ENCODE results near the gene KMT2D. TPM values are rescaled to one million over a fixed set of nuclear protein-coding genes. Genes with fewer than 3 reads are reported as not detected.

KMT2D gene
- total RNA-seq (2021; fragmentation: NEBNext Ultra II Directional; extraction: Animal tissue kit (Norgen Biotek cat#: 25700)) (86.3 and 92.3 TPM in 2 replicates), polyA plus RNA-seq (2011; rRNA removed) (9.1 and 15.7 TPM in 2 replicates), polyA minus RNA-seq (2011; rRNA and poly(A)+ RNA removed) (34.4 and 39.4 TPM in 2 replicates)
- 14.5 TPM for polyA plus RNA-seq (2011; cell fraction: cytosol; rRNA removed)
- polyA plus RNA-seq (2011; cell fraction: nucleus; rRNA removed), result 56.4 TPM
- 30.8 to 49.4 TPM (median 44.1 TPM) in 4 replicates for polyA plus RNA-seq (2012, experiment 1 of 2)
- 16.1 TPM for polyA plus RNA-seq (2012, experiment 2 of 2)
- polyA plus RNA-seq (2013, experiment 1 of 2), result 18.0 TPM
- polyA plus RNA-seq (2013, experiment 2 of 2), result 12.9 TPM
- 64.4 TPM for polyA minus RNA-seq (2011; cell fraction: cytosol; rRNA and poly(A)+ RNA removed)
- polyA minus RNA-seq (2011; cell fraction: nucleus; rRNA and poly(A)+ RNA removed), result 44.7 TPM
- long read RNA-seq, experiment 1, partial matches to known transcripts, result 3 of 27 reads
- long read RNA-seq, experiment 1, other reads (novel, unspliced or antisense), result 24 of 27 reads
- long read RNA-seq, experiment 2, result 0 reads

- peak; percentile 73 to 96 for DNase-seq (ENCODE audit: low read depth in 1 of 2, low spot score in 2 of 2)
- H3K4me2 ChIP-seq (ENCODE audit: insufficient read depth in 1 of 2, low read depth in 2 of 2, low read length in 2 of 2), result peak within 1 kb of the TSS; percentile 81 to 98
- H4K8ac ChIP-seq (ENCODE audit: extremely low read depth, insufficient read depth, low read length), result peak within 1 kb of the TSS; percentile 99
- 0% methylated on average over 40 of the region's 74 CpGs; no CpG with 5 or more reads in 1 of the 2 experiments for WGBS, 2 experiments (ENCODE audit: extremely low coverage in 1 of 2, insufficient coverage in 1 of 2, insufficient read length in 1 of 2, insufficient replicate concordance in 2 of 2, low coverage in 1 of 2, low lambda C conversion rate in 2 of 2, missing lambda C conversion rate in 1 of 2)
- ChIA-PET POLR2A (ENCODE audit: partially characterized antibody) (interaction anchor here (1.0 to 5.6 kb wide), 12 partner anchors 9 to 71 kb away, joined by 3 to 47 read pairs (median 5); partner anchors contain the start of genes LMBR1L, RHEBL1 and TUBA1B), CTCF (ENCODE audit: partially characterized antibody) (interaction anchor here (1.2 kb wide), 1 partner anchor 62 kb away, joined by 3 read pairs; no protein-coding TSS in a partner anchor)
- H3K9ac ChIP-seq (replicated peaks in 1 of 4; ENCODE audit: extremely low read depth in 1 of 4, low read depth in 3 of 4, low read length in 3 of 4), result peak within 1 kb of the TSS; percentile 94 to 98 (median 95)
- peaks cover 15% of the 10 kb centered on the region for H3K23me2 ChIP-seq (ENCODE audit: low read depth, low read length)
- peak within 1 kb of the TSS; percentile 92 for H4K5ac ChIP-seq (ENCODE audit: insufficient read length, low read depth, low read length)
- H2BK12ac ChIP-seq (ENCODE audit: low read depth, low read length), result 0 out of 2 replicates have a peak within 1 kb of the TSS, but pooled peaks have one; percentile 42
- no peaks in the 10 kb centered on the region for H3K9me3 ChIP-seq (ENCODE audit: insufficient read depth in 2 of 2, low read depth in 1 of 2, low read length in 1 of 2)
- peak within 1 kb of the TSS; percentile 91 for H3K56ac ChIP-seq (replicated peaks; ENCODE audit: insufficient read length, low read depth, low read length)
- H3K79me1 ChIP-seq (ENCODE audit: low read depth, low read length), result peaks cover 23% of the 10 kb centered on the region
- H3K18ac ChIP-seq (ENCODE audit: extremely low read depth, low read length), result peak within 1 kb of the TSS; percentile 99
- H3K14ac ChIP-seq (ENCODE audit: insufficient read length), result no peak within 1 kb of the TSS
- peaks cover 29 to 31% of the 10 kb centered on the region in 2 experiments for H4K20me1 ChIP-seq (replicated peaks in 1 of 2; ENCODE audit: control insufficient read depth in 1 of 2, insufficient read depth in 2 of 2, low read length in 2 of 2)
- peak within 1 kb of the TSS; percentile 92 for H3K4ac ChIP-seq (replicated peaks; ENCODE audit: insufficient read length, low read depth, low read length)
- no peak within 1 kb of the TSS for H2BK20ac ChIP-seq (ENCODE audit: low read length)
- peak within 1 kb of the TSS; percentile 87 for H4K91ac ChIP-seq (replicated peaks; ENCODE audit: insufficient read length, low read length)
- peak within 1 kb of the TSS; percentile 94; the same call in 1 of the 2 replicates for H2AFZ ChIP-seq (ENCODE audit: low read length)
- peak within 1 kb of the TSS; percentile 74 for H2BK15ac ChIP-seq (ENCODE audit: low read length)
- H3K79me2 ChIP-seq (ENCODE audit: control insufficient read depth in 1 of 2, insufficient read depth in 2 of 2, low read length in 2 of 2), result peaks cover 42 to 47% of the 10 kb centered on the region in 2 experiments
- no peak within 1 kb of the TSS for H3K23ac ChIP-seq (ENCODE audit: insufficient read length)
- H2AK5ac ChIP-seq (ENCODE audit: low read depth, low read length), result no peak within 1 kb of the TSS
- H2BK120ac ChIP-seq (replicated peaks; ENCODE audit: low read depth, low read length), result no peak within 1 kb of the TSS
- peaks cover 9 to 36% (median 13%) of the 10 kb centered on the region in 4 experiments for H3K4me1 ChIP-seq (replicated peaks in 1 of 4; ENCODE audit: control insufficient read depth in 3 of 4, insufficient read depth in 4 of 4, low read length in 3 of 4)
- H3K36me3 ChIP-seq (ENCODE audit: control insufficient read depth in 2 of 4, insufficient read depth in 4 of 4, low read length in 3 of 4), result no peaks in the 10 kb centered on the region
- no peaks in the 10 kb centered on the region for H3K27me3 ChIP-seq (replicated peaks in 1 of 4; ENCODE audit: control insufficient read depth in 3 of 4, extremely low read depth in 1 of 4, insufficient read depth in 3 of 4, low read length in 3 of 4)
- peak within 1 kb of the TSS; percentile 85 to 97 (median 96) for H3K4me3 ChIP-seq (ENCODE audit: extremely low read depth in 1 of 4, insufficient read depth in 2 of 4, low read depth in 3 of 4, low read length in 4 of 4)
- peak within 1 kb of the TSS; percentile 97 for H3K27ac ChIP-seq (ENCODE audit: low read depth, low read length)
- FAIRE-seq, result no peak
- H2BK5ac ChIP-seq (ENCODE audit: low read depth, low read length), result peak within 1 kb of the TSS; percentile 98
- TF ChIP-seq HDAC6 (IDR thresholded peaks at IDR 0.05; ENCODE audit: low read depth, low read length) (no peak), GTF2F1 (IDR thresholded peaks at IDR 0.05; ENCODE audit: borderline replicate concordance, low read depth, low read length) (peak; percentile 91), TEAD4 (IDR thresholded peaks at IDR 0.05; ENCODE audit: low read depth, low read length) (peak; percentile 64), RNF2 (IDR thresholded peaks at IDR 0.05; ENCODE audit: borderline replicate concordance, low read depth, low read length, missing control alignments, poor library complexity, severe bottlenecking) (no peak), E2F6 (IDR thresholded peaks at IDR 0.05) (peak; percentile 77), SIN3A (conservative IDR thresholded peaks at IDR 0.05 in 1 of 2, IDR thresholded peaks at IDR 0.05 in 1 of 2; ENCODE audit: low read depth in 1 of 2, low read length in 2 of 2) (peak; percentile 95), CHD1 (IDR thresholded peaks at IDR 0.05; ENCODE audit: low read depth, low read length) (no peak)
These were observed at the start of gene KMT2D for GRCh38 chr12:49060237-49061156. Gene KMT2D, minus strand, starts transcription at chr12:49060794. Its CDS starts 5,470 bp downstream, at chr12:49055324.

All from H1 (cell line).